HG02938 (cell line): Measurements from ENCODE around the gene DOCK4.
"Not testable (repeated sequence)": the region's sequence is repeated elsewhere in the genome, so short reads cannot be mapped to it uniquely, and the experiment has no call there.

Experiments used
- ATAC-seq: cut with Tn5 transposase; IDR thresholded peaks from one replicate; pipeline ENCODE4 v1.9.1; 2021; ENCODE audit warnings: mild to moderate bottlenecking, moderate library complexity; ENCODE audit not compliant: unreplicated experiment

Gene DOCK4

GRCh38 chr7:112206238-112206990, at the start of gene DOCK4, which contains the start of gene ZNF277:
DOCK4 (minus strand) TSS chr7:112206399; CDS start chr7:112206138, 261 bp downstream.
ZNF277 (plus strand) TSS chr7:112206695; CDS start chr7:112206717, 22 bp downstream.
- ATAC-seq = peak; percentile 96

DNA sequence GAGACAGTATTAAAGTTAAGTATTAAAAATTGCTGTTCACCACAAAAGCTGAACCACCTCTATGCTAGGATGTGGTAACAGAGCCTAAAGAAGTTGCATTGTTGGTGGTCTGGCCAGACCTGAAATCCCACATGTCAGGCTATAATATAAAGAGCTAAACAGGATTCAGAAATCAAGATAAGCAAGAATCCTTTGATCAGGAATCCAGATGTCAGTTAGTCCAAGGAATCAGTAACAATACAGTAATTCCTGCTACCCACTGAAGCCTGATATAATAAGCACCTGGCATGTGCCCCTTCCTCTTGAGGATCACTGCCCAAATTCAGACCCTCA, 49.2 kb upstream of the DOCK4 start:
- no peak for ATAC-seq

GRCh38 chr7:112254709-112255387, 48.6 kb upstream of the DOCK4 start:
- no peak for ATAC-seq

GRCh38 chr7:112254156-112254555, 48.0 kb upstream of the DOCK4 start:
- no peak for ATAC-seq

DNA sequence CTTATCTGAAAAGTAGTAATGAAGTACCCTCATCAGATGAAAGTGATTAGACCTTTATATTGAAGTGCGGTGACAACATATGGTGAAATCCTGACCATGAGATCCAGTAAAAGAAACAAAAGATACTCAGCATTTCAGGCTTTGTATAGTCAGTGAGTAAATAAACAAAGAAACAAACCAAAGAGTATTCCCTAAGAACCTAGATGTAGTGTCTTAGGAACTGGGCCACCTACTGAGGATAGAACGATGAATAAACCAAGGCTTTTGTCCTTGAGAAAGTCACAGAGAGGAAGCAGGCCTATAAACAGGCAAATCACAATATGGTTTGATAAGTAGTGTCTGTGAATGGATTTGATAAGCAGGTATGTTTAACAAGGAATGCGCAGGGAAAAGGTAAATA, 46.5 kb upstream of the DOCK4 start:
- no peak for ATAC-seq

DNA sequence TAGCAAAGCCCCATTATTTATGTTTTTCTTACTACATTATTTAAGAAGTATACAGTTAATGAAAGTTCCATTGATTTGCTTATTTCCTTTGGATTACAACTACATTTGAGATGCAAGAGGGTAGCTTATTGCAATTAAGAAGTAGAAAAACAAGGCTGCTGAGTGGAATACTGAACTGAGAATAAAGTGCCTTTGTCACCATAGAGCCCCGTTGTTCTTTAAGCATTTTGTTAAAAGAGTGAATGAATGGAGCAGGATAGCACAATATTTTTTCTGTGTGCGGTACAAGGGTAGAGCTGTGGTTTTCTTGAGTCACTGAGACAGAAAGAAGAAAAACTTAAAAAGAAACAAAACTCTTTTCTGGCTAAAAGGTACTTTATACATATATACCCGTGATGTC, 45.9 kb upstream of the DOCK4 start:
- ATAC-seq = no peak

DNA sequence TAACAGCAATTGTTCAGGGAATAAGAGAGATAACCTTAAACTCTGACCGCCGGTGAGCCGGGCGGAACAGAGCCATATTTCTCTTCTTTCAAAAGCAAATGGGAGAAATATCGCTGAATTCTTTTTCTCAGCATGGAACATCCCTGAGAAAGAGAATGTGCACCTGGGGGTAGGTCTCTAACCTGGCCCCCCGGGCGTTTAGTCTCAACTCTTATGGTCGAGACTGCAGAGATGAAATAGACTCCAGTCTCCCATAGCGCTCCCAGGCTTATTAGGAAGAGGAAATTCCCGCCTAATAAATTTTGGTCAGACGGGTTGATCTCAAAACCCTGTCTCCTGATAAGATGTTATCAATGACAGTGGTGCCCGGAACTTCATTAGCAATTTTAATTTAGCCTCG, 43.8 kb upstream of the DOCK4 start:
- not testable (repeated sequence) for ATAC-seq

DNA sequence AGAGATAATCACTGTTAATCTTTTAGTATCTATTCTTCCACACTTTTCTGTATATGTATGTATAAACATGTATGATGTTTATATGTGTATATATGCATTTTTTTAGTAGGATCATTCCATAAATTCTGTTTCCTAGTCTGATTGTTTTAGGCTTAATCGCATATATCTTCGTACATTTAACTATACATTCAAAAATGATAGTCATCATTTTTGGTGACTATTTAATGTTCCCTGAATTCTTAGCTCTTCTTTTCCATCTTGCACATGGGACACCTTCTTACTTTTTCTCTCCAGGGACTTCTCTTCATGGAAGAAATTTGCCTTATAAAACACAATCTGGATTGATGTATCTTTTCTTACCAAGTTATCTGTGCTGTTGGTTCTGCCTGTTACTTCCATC, 42.4 kb upstream of the DOCK4 start:
- no peak for ATAC-seq

DNA sequence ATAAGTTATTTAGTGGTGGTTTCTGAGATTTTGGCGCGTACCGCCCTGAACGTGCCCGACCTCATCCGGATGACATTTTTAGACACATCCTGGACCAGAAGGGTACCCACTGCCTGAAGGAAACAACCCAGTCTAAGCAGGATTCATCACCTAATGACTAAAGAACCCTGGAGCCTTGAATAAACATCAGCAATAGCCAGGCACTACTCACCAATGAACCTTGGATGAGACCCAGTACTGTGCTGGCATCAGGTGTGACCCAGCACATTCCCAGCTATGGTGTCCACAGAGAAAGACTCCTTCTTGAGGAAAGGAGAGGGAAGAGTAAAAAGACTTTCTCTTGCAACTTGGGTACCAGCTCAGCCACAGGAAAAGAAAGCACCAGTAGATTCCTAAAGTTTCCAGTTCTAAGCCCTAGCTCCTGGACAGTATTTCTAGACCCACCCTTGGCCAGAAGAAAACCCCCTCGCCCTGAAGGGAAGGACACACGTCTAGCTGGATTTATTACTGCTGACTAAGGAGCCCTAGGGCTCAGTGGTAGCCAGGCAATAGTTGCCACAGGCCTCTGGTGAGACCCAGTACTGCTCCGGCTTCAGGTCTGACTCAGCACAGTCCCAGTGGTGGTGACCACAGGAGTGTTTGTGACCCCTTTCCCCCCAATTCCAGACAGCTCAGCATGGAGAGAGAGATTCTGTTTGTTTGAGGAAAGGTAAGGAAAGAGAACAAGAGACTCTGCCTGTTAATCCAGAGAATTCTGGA, 32.8 kb upstream of the DOCK4 start:
- ATAC-seq = no peak

- no peak for ATAC-seq
Measured at GRCh38 chr7:112238330-112238729, 32.1 kb upstream of the DOCK4 start.

GRCh38 chr7:112236597-112236996, 30.4 kb upstream of the DOCK4 start:
- ATAC-seq = no peak

DNA sequence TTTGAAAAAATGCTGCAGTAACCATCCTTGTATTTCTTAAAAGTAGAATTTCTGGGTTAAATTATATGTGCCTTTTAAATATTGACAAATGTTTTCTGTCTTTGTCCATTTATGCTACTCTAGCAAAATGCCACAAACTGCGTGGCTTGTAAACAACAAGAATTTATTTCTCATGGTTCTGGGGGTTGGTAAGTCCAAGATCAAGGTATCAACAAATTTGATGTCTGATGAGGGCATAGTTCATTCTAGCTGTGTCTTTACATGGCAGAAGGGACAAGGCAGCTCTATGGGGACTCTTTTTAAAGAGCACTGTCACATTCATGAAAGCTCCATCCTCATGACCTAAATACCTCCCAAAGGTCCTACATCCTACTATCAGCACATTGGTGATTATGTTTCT, 27.9 kb upstream of the DOCK4 start:
- ATAC-seq = no peak

- no peak for ATAC-seq
Measured at GRCh38 chr7:112233048-112233697, 27.0 kb upstream of the DOCK4 start.

GRCh38 chr7:112232212-112232978, 26.2 kb upstream of the DOCK4 start:
- ATAC-seq = no peak

GRCh38 chr7:112228632-112229031, 22.4 kb upstream of the DOCK4 start:
- ATAC-seq = no peak

DNA sequence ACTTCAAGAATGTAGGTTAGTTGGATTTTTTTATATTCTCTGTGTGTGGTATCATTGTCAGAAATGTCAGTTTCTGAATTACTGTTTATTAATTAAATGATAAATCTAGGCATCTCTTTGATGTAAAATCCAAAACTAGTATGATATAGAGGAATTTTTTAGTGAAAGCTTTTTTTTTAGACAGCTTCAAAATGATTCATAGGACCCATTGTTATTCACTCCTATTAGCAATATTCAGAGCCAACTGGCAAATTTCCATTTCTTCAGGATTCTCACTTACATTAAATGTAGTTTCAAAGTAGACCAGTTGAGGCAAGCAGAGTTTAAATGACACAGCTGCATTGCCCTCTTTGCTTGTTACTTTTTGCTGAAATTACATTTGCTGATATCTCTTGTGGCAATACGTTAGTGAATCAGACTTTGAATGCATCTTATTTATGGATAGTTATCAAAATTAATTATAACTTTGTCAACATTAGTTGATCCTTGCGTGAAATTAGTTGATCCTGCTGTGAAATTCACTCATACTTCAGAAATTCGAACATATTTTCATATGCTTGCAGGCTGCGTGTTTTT, 20.6 kb upstream of the DOCK4 start:
- no peak for ATAC-seq

DNA sequence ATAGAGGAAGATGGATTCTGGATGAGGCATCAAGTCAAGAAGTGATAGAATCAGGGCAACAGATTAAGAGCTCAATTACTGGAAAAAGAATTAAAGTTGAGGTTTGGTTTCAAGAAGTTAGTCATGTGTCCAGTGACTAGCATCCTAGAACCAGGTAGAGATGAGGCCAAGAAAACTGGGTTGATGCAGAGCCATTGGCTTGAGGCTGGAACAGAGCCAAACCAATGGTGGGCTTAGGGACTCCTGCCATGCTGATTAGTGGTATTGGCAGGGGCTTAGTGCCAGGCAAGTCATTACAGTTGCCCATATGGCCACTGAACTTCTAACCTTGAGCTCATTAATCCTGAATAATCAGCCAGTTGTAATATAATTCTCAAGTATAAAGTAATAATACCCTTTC, 18.8 kb upstream of the DOCK4 start:
- ATAC-seq = no peak

DNA sequence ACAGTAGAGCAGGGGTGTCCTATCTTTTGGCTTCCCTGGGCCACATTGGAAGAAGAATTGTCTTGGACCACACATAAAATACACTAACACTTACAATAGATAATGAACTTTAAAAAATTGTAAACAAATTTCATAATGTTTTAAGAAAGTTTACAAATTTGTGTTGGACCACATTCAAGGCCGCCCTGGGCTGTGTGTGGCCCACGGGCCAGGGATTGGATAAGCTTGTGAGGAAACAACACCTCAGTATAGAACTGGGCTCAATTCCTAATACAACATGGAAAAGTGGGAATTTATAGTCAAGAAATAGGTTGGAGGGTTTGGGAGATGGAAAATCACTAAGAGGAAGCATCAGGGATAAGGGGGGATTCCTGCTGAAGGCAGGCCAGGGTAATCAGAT, 18.0 kb upstream of the DOCK4 start:
- no peak for ATAC-seq

- no peak for ATAC-seq
Measured at GRCh38 chr7:112223310-112223709, 17.1 kb upstream of the DOCK4 start.

- no peak for ATAC-seq
Measured at GRCh38 chr7:112220877-112221434, 14.8 kb upstream of the DOCK4 start.
